PC-3 (cell line): ENCODE measurements around the gene GSG1L. TPM values are rescaled to one million over a fixed set of nuclear protein-coding genes. Genes with fewer than 3 reads are reported as not detected.

ENCODE experiments used
- ATAC-seq: fragments of 200-7000 bp; cut with Tn5 transposase; 2 replicates; pipeline ENCODE4 v1.9.1; 2020; ENCODE audit warnings: mild to moderate bottlenecking, moderate library complexity
- BruUV-seq: library from RNA; stranded (reverse); fragments of 400-500 nt; replicated peaks from 2 replicates; lab custom pipeline; 2021; lab: Mats Ljungman, UMichigan
- CTCF ChIA-PET: fragments of 300-600 bp; sonication (Branson Sonifier 250); formaldehyde crosslinking; loops from one replicate; lab custom pipeline; 2022; ENCODE audit warnings: antibody characterized with exemption; lab: Charles Lee
- POLR2A ChIA-PET: fragments of 300-600 bp; sonication (Branson Sonifier 250); formaldehyde crosslinking; loops from one replicate; lab custom pipeline; 2022; ENCODE audit warnings: antibody characterized with exemption; ENCODE audit not compliant: unreplicated experiment; lab: Charles Lee
- DNase-seq: peaks from one replicate; pipeline ENCODE4 v3.0.0-alpha.2; 2015
- H2AFZ ChIP-seq: fragments of 300-600 bp; sonication (generic); 2 replicates; pipeline ENCODE4 v1.6.0; 2016; ENCODE audit warnings: antibody characterized with exemption, low read length
- H3F3A ChIP-seq: fragments of 300-600 bp; sonication (generic); one replicate; pipeline ENCODE4 v1.6.0; 2017; ENCODE audit warnings: antibody characterized with exemption, low read length, control low read depth, mild to moderate bottlenecking; ENCODE audit not compliant: unreplicated experiment
- H3K27ac ChIP-seq: fragments of 300-600 bp; sonication (generic); 2 replicates; pipeline ENCODE4 v1.5.1; 2016; ENCODE audit warnings: mild to moderate bottlenecking, low read length
- H3K27me3 ChIP-seq: fragments of 300-600 bp; sonication (generic); 2 replicates; pipeline ENCODE4 v1.6.1; 2016; ENCODE audit warnings: low read length, mixed read lengths
- H3K36me3 ChIP-seq: fragments of 300-600 bp; sonication (generic); 2 replicates; pipeline ENCODE4 v1.6.1; 2016; ENCODE audit warnings: low read depth, mixed run types, low read length, mixed read lengths
- H3K4me1 ChIP-seq: fragments of 300-600 bp; sonication (generic); 2 replicates; pipeline ENCODE4 v1.5.1; 2016; ENCODE audit warnings: low read length; ENCODE audit not compliant: insufficient read depth
- H3K4me2 ChIP-seq: fragments of 300-600 bp; sonication (generic); 2 replicates; pipeline ENCODE4 v1.6.0; 2016; ENCODE audit warnings: low read length
- H3K4me3 ChIP-seq: fragments of 300-600 bp; sonication (generic); 2 replicates; pipeline ENCODE4 v1.5.1; 2016; ENCODE audit warnings: mild to moderate bottlenecking, low read length, mixed read lengths
- H3K79me2 ChIP-seq: fragments of 300-600 bp; sonication (generic); 2 replicates; pipeline ENCODE4 v1.6.1; 2017; ENCODE audit warnings: low read length, mixed read lengths
- H3K9ac ChIP-seq: fragments of 300-600 bp; sonication (generic); 2 replicates; pipeline ENCODE4 v1.6.0; 2016; ENCODE audit warnings: mild to moderate bottlenecking, low read length
- H3K9me2 ChIP-seq: fragments of 300-600 bp; sonication (generic); replicated peaks from 2 replicates; pipeline ENCODE4 v1.6.1; 2016; ENCODE audit warnings: mixed run types, low read length, mixed read lengths
- H3K9me3 ChIP-seq: fragments of 300-600 bp; sonication (generic); 2 replicates; pipeline ENCODE4 v1.6.1; 2016; ENCODE audit warnings: low read length, mixed read lengths
- H4K20me1 ChIP-seq: fragments of 300-600 bp; sonication (generic); 2 replicates; pipeline ENCODE4 v1.6.1; 2016; ENCODE audit warnings: low read length, mixed read lengths
- EZH2 ChIP-seq: fragments of 300-600 bp; sonication (generic); IDR thresholded peaks from one replicate; pipeline ENCODE4 v1.6.1; 2017; ENCODE audit warnings: antibody characterized with exemption, mild to moderate bottlenecking, low read length; ENCODE audit not compliant: unreplicated experiment
- EZH2phosphoT487 ChIP-seq: fragments of 300-600 bp; sonication (generic); IDR thresholded peaks from 2 replicates; pipeline ENCODE4 v1.6.1; 2018; ENCODE audit warnings: mild to moderate bottlenecking, antibody characterized with exemption, low read length, borderline replicate concordance
- intact Hi-C: fragments of 100-400 bp; cut with micrococcal nuclease; formaldehyde crosslinking; loops from 2 replicates; pipeline ENCODE4 v1.9.0; 2023
- total RNA-seq: library from RNA; depleted of rRNA; stranded (reverse); fragments of >200 nt; gene quantifications from 2 replicates; pipeline ENCODE4 v1.2.3, GENCODE V29; 2014
- TF ChIP-seq, protein P1 (sequence below): fragments of 300-600 bp; sonication (generic); conservative IDR thresholded peaks from 2 replicates; pipeline ENCODE4 v1.5.1; 2017; ENCODE audit warnings: antibody characterized with exemption, low read depth, mild to moderate bottlenecking, low read length

The GSG1L gene
- total RNA-seq, 1 experiment from 2014 or later, result not detected

DNA sequence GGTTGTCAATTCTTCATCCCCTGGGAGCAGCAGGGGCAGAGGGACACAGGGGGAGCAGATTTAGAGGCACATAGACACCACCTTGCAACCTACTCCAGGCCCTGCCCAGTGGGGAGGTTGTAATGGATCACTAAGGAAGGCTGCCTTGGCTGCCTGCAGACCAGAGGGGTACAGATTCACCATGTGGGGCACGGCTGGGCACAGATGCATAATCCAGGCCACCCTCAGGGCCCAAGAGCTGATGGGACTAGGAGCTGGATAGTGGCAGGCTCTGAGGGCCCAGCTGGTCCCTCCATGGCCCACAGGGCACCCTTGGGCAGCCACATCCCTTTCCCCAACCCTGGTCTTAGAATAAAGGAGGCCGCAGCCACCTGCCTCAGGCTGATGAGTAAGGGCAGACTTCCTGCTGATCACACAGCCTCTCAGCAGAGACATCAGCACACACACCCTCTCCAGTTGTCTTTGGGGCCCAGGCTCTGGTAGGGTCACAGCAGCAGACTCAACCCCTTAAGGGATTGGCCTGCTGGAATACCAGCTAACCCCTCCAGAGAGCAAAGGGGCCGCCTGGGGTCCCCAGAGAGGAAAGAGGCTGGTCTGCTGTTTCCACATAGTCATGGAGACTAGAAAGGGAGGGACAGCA is 224.9 kb downstream of the GSG1L start:
- H3K4me2 ChIP-seq, result no peak overlapping the region
- no peak overlapping the region for H3K27ac ChIP-seq
- ATAC-seq (no peak), DNase-seq (no peak)
- TF ChIP-seq EZH2phosphoT487, result no peak
- TF ChIP-seq EZH2, result no peak
- TF ChIP-seq, protein P1, sequence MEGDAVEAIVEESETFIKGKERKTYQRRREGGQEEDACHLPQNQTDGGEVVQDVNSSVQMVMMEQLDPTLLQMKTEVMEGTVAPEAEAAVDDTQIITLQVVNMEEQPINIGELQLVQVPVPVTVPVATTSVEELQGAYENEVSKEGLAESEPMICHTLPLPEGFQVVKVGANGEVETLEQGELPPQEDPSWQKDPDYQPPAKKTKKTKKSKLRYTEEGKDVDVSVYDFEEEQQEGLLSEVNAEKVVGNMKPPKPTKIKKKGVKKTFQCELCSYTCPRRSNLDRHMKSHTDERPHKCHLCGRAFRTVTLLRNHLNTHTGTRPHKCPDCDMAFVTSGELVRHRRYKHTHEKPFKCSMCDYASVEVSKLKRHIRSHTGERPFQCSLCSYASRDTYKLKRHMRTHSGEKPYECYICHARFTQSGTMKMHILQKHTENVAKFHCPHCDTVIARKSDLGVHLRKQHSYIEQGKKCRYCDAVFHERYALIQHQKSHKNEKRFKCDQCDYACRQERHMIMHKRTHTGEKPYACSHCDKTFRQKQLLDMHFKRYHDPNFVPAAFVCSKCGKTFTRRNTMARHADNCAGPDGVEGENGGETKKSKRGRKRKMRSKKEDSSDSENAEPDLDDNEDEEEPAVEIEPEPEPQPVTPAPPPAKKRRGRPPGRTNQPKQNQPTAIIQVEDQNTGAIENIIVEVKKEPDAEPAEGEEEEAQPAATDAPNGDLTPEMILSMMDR, result no peak
- no peaks in the 10 kb centered on the region for H3K9me3 ChIP-seq
- CTCF ChIA-PET, result no interaction called here
- no TSS peak for BruUV-seq
- no peaks in the 10 kb centered on the region for H3K79me2 ChIP-seq
- no peaks in the 10 kb centered on the region for H3F3A ChIP-seq
- H3K4me3 ChIP-seq, result no peak overlapping the region
- no peak overlapping the region for H2AFZ ChIP-seq
- H3K9ac ChIP-seq, result no peak overlapping the region
- intact Hi-C loops, result no loop called here
- H4K20me1 ChIP-seq, result no peaks in the 10 kb centered on the region
- peaks cover 8% of the 10 kb centered on the region for H3K27me3 ChIP-seq
- no peaks in the 10 kb centered on the region for H3K9me2 ChIP-seq
- H3K36me3 ChIP-seq, result no peaks in the 10 kb centered on the region
- POLR2A ChIA-PET, result no interaction called here
- no peaks in the 10 kb centered on the region for H3K4me1 ChIP-seq

DNA sequence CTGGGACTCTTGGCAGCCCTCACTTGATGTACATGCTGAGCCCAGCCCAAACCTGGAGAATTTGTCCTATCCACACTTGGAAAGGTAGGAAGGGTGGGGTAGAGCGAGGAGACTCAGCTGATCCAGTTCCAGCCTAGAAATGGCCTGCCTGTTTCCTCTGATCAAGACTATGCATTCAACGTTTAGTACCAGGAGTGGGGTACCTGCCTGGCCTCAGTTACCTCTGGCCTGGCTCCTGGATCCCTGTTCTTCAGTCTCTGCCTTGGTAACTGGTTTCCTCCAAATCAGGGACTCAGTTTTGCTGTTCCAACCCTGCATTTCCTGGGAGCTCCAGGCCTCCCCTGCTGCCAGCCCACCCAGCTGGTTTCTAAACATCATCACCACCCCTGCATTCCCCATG is 233.5 kb downstream of the GSG1L start:
- TF ChIP-seq EZH2 (no peak), EZH2phosphoT487 (no peak)
- TF ChIP-seq, protein P1, result no peak
- ChIA-PET POLR2A (no interaction called here), CTCF (no interaction called here)
- ATAC-seq (no peak), DNase-seq (no peak)
- no peak overlapping the region for H2AFZ ChIP-seq
- no TSS peak for BruUV-seq
- H3K4me2 ChIP-seq, result no peak overlapping the region
- H3K27me3 ChIP-seq, result no peaks in the 10 kb centered on the region
- H3K36me3 ChIP-seq, result no peaks in the 10 kb centered on the region
- no peak overlapping the region for H3K27ac ChIP-seq
- H3K9me2 ChIP-seq, result no peaks in the 10 kb centered on the region
- H3K9me3 ChIP-seq, result no peaks in the 10 kb centered on the region
- no peak overlapping the region for H3K4me3 ChIP-seq
- no peaks in the 10 kb centered on the region for H3F3A ChIP-seq
- H4K20me1 ChIP-seq, result no peaks in the 10 kb centered on the region
- no peak overlapping the region for H3K9ac ChIP-seq
- intact Hi-C loops, result no loop called here
- no peaks in the 10 kb centered on the region for H3K4me1 ChIP-seq
- no peaks in the 10 kb centered on the region for H3K79me2 ChIP-seq

DNA sequence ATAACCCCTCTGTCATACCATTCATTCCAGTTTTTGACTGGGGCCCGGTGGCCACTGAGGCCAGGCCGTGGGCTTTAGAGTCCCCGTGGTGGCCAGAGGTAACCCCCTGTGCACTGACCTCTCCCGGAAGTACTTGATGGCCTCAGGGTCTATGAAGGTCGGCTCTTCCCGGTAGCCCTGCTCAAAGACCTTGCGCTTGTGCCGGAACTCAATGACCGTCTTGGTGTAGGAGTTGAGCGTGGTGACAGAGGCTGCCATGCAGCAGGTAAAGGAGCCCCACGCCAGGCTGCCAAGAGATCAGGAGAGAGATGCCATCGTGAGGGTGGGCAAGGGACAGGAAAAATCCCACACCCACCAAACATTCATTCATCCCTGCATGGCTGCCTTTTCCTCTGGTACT is 234.8 kb downstream of the GSG1L start:
- intact Hi-C loops, result no loop called here
- H3K36me3 ChIP-seq, result no peaks in the 10 kb centered on the region
- H3K9me3 ChIP-seq, result no peaks in the 10 kb centered on the region
- H3K79me2 ChIP-seq, result no peaks in the 10 kb centered on the region
- H3K9me2 ChIP-seq, result no peaks in the 10 kb centered on the region
- no peak overlapping the region for H3K4me3 ChIP-seq
- POLR2A ChIA-PET, result no interaction called here
- DNase-seq, result no peak
- H3K27me3 ChIP-seq, result no peaks in the 10 kb centered on the region
- CTCF ChIA-PET, result no interaction called here
- ATAC-seq, result no peak
- TF ChIP-seq EZH2phosphoT487 (no peak), EZH2 (no peak)
- no peak overlapping the region for H2AFZ ChIP-seq
- BruUV-seq, result no TSS peak
- H3K9ac ChIP-seq, result no peak overlapping the region
- H3K27ac ChIP-seq, result no peak overlapping the region
- no peaks in the 10 kb centered on the region for H3F3A ChIP-seq
- H3K4me1 ChIP-seq, result no peaks in the 10 kb centered on the region
- no peak overlapping the region for H3K4me2 ChIP-seq
- H4K20me1 ChIP-seq, result no peaks in the 10 kb centered on the region
